ENCODE data around the gene MGAT4A.
"Not testable (repeated sequence)": the region's sequence is repeated elsewhere in the genome, so short reads cannot be mapped to it uniquely, and the experiment has no call there.

MGAT4A gene

GRCh38 chr2:98747888-98748287 is 17.0 kb upstream of the MGAT4A start:
- Mint-ChIP-seq H3K4me3 (peak overlapping the region; percentile 21), H3K9me3 (no peaks in the 10 kb centered on the region), H3K36me3 (no peaks in the 10 kb centered on the region), H3K27me3 (no peaks in the 10 kb centered on the region), H3K4me1 (peaks cover 22% of the 10 kb centered on the region), H3K27ac (peak overlapping the region; percentile 18)
- ATAC-seq, result no peak

DNA sequence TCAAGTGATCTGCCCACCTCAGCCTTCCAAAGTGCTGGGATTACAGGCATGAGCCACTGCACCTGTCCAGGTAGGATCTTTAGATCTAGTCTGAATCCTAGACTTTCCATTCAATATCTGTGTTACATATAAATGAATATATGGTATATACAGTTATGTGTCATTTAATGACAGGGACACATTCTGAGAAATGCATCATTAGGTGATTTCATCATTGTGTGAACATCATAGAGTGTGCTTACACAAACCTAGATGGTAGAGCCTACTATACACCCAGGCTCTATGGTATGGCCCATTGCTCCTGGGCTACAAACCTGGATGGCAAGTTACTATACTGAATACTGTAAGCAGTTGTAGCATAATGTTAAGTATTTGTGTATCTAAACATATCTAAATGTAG is 15.5 kb upstream of the MGAT4A start:
- Mint-ChIP-seq H3K27ac (no peak overlapping the region), H3K27me3 (no peaks in the 10 kb centered on the region), H3K4me1 (peaks cover 22% of the 10 kb centered on the region), H3K36me3 (no peaks in the 10 kb centered on the region), H3K4me3 (no peak overlapping the region), H3K9me3 (no peaks in the 10 kb centered on the region)
- ATAC-seq, result no peak

- no peaks in the 10 kb centered on the region for H3K27me3 Mint-ChIP-seq
- no peak overlapping the region for H3K27ac Mint-ChIP-seq
- ATAC-seq, result no peak
- no peaks in the 10 kb centered on the region for H3K36me3 Mint-ChIP-seq
- H3K4me1 Mint-ChIP-seq, result peaks cover 22% of the 10 kb centered on the region
- H3K9me3 Mint-ChIP-seq, result no peaks in the 10 kb centered on the region
- H3K4me3 Mint-ChIP-seq, result no peak overlapping the region
Measured at GRCh38 chr2:98744595-98744994, 13.7 kb upstream of the MGAT4A start.

DNA sequence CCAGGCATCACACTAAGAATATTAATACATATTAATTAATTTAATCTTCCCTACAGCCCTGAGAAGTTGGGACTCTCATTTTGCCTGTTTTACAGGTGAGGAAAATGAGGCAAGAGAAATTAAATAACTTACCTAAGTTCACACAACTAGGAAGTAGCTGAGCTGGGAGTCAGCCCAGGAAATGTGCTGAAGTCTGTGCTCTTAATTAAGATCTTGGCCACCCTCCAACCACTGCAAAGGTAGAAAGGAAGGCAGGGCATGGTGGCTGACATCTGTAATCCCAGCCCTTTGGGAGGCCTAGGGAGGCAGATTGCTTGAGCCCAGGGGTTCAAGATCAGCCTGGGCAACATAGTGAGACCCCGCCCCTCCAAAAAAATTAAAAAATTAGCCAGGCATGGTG is 12.9 kb upstream of the MGAT4A start:
- Mint-ChIP-seq H3K36me3 (no peaks in the 10 kb centered on the region), H3K9me3 (no peaks in the 10 kb centered on the region), H3K4me3 (no peak overlapping the region), H3K27ac (no peak overlapping the region), H3K4me1 (peaks cover 17% of the 10 kb centered on the region), H3K27me3 (no peaks in the 10 kb centered on the region)
- ATAC-seq, result no peak

DNA sequence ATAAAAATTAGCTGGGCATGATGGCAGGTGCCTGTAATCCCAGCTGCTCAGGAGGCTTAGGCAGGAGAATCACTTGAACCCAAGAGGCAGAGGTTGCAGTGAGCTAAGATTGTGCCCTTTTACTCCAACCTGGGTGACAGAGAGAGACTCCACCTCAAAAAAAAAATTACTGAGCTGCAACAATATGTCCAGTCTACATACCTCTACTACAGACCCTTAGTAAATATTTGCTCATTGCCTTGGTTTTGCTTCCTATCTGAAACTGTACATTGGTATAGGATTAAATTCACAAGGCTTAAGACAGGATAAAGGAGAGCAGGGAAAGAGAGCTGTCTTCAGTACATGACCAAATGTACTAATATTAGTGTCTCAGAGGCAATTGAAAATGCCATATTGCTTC is 8.1 kb upstream of the MGAT4A start:
- Mint-ChIP-seq H3K9me3 (no peaks in the 10 kb centered on the region), H3K27me3 (no peaks in the 10 kb centered on the region), H3K4me3 (no peak overlapping the region), H3K4me1 (peaks cover 18% of the 10 kb centered on the region), H3K36me3 (no peaks in the 10 kb centered on the region), H3K27ac (no peak overlapping the region)
- no peak for ATAC-seq

- no peak for ATAC-seq
- Mint-ChIP-seq H3K27ac (no peak overlapping the region), H3K4me1 (peaks cover 21% of the 10 kb centered on the region), H3K4me3 (no peak overlapping the region), H3K9me3 (no peaks in the 10 kb centered on the region), H3K27me3 (no peaks in the 10 kb centered on the region), H3K36me3 (no peaks in the 10 kb centered on the region)
Measured at GRCh38 chr2:98738304-98738703, 7.4 kb upstream of the MGAT4A start.

DNA sequence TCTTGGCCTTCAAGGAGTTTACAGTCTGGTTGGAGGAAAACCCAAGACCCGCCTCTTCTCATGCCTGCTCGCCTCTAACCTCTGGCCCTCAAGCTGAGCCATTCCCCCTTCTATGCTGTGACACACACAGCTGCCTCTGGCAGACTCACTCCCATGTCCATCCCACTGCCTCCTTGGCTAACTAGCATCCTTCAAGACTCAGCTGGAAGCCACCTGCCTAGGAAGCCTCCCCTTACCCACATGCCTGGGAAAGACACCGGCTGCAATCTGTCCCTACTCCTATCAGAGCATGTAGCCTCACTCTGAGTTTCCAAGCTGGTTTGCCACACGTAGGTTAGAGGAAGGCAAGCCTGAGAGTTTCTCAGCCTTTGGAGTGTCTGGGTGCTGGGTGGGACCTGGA is 6.9 kb upstream of the MGAT4A start:
- no peaks in the 10 kb centered on the region for H3K27me3 Mint-ChIP-seq
- H3K27ac Mint-ChIP-seq, result no peak overlapping the region
- H3K4me3 Mint-ChIP-seq, result no peak overlapping the region
- peaks cover 24% of the 10 kb centered on the region for H3K4me1 Mint-ChIP-seq
- H3K36me3 Mint-ChIP-seq, result no peaks in the 10 kb centered on the region
- no peak for ATAC-seq
- H3K9me3 Mint-ChIP-seq, result no peaks in the 10 kb centered on the region

GRCh38 chr2:98736464-98736889 is 5.5 kb upstream of the MGAT4A start:
- H3K9me3 Mint-ChIP-seq, result no peaks in the 10 kb centered on the region
- no peaks in the 10 kb centered on the region for H3K36me3 Mint-ChIP-seq
- no peak for ATAC-seq
- H3K27me3 Mint-ChIP-seq, result no peaks in the 10 kb centered on the region
- no peak overlapping the region for H3K4me3 Mint-ChIP-seq
- H3K27ac Mint-ChIP-seq, result no peak overlapping the region
- H3K4me1 Mint-ChIP-seq, result peaks cover 36% of the 10 kb centered on the region

GRCh38 chr2:98734823-98735260 is 3.9 kb upstream of the MGAT4A start:
- no peaks in the 10 kb centered on the region for H3K36me3 Mint-ChIP-seq
- peak overlapping the region; percentile 33 for H3K27ac Mint-ChIP-seq
- H3K9me3 Mint-ChIP-seq, result no peaks in the 10 kb centered on the region
- peaks cover 39% of the 10 kb centered on the region for H3K4me1 Mint-ChIP-seq
- no peak for ATAC-seq
- H3K4me3 Mint-ChIP-seq, result no peak overlapping the region
- H3K27me3 Mint-ChIP-seq, result no peaks in the 10 kb centered on the region

DNA sequence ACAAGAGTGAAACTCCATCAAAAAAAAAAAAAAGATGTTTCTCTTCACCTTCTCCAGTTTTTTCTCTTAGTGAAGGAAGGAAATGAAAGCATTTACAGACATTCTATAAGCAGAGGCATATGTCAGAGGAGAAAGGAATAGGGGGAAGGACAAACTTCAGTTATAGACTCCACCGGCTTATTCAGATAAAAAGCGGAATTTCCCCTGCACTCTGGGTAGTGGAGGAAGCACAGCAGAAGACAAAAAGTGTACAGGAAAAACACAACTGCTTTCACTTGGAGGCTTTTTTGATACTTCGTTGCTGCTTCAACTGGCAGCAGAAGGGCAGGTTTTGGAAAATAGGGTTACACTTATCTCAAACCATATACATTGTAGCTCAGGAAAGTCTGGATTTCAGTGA is 3.2 kb upstream of the MGAT4A start:
- no peaks in the 10 kb centered on the region for H3K9me3 Mint-ChIP-seq
- H3K27me3 Mint-ChIP-seq, result no peaks in the 10 kb centered on the region
- peaks cover 45% of the 10 kb centered on the region for H3K4me1 Mint-ChIP-seq
- no peak for ATAC-seq
- no peaks in the 10 kb centered on the region for H3K36me3 Mint-ChIP-seq
- H3K4me3 Mint-ChIP-seq, result peak overlapping the region; percentile 38
- peak overlapping the region; percentile 33 for H3K27ac Mint-ChIP-seq

- Mint-ChIP-seq H3K9me3 (no peaks in the 10 kb centered on the region), H3K4me1 (peaks cover 47% of the 10 kb centered on the region), H3K27me3 (no peaks in the 10 kb centered on the region), H3K36me3 (no peaks in the 10 kb centered on the region), H3K27ac (peak overlapping the region; percentile 77), H3K4me3 (peak overlapping the region; percentile 61)
- ATAC-seq, result no peak
Measured at GRCh38 chr2:98732430-98733051, 1.6 kb upstream of the MGAT4A start.

GRCh38 chr2:98731894-98732349 is 990 bp upstream of the MGAT4A start:
- Mint-ChIP-seq H3K27ac (peak overlapping the region; percentile 77), H3K36me3 (no peaks in the 10 kb centered on the region), H3K4me1 (peaks cover 53% of the 10 kb centered on the region), H3K4me3 (peak overlapping the region; percentile 79), H3K27me3 (no peaks in the 10 kb centered on the region), H3K9me3 (no peaks in the 10 kb centered on the region)
- ATAC-seq, result no peak

DNA sequence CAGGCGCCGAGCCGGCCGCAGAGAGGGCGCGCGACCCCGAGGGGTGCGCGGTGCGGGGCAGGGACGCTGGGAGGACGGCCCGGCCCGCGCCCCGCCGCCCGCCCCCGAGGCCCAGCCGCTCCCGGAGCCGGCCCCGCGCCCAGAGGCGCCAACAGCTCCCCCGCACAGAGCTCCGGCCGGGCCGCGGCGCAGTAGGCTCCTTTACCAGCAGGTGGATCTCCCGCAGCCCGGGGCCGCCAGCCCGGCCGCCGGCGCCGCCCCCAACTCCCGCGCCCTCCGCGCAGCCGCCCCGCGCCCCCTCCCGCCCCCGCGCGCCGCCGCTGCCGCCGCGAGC is 258 bp downstream of the MGAT4A start:
- Mint-ChIP-seq H3K4me1 (peaks cover 57% of the 10 kb centered on the region), H3K27me3 (no peaks in the 10 kb centered on the region), H3K4me3 (peak overlapping the region; percentile 77), H3K27ac (peak overlapping the region; percentile 48), H3K36me3 (no peaks in the 10 kb centered on the region), H3K9me3 (no peaks in the 10 kb centered on the region)
- peak; percentile 80 for ATAC-seq

GRCh38 chr2:98730053-98730706 is 752 bp downstream of the MGAT4A start:
- peak overlapping the region; percentile 77 for H3K4me3 Mint-ChIP-seq
- peak; percentile 59 for ATAC-seq
- H3K4me1 Mint-ChIP-seq, result peaks cover 57% of the 10 kb centered on the region
- no peaks in the 10 kb centered on the region for H3K27me3 Mint-ChIP-seq
- no peaks in the 10 kb centered on the region for H3K36me3 Mint-ChIP-seq
- H3K9me3 Mint-ChIP-seq, result no peaks in the 10 kb centered on the region
- peak overlapping the region; percentile 48 for H3K27ac Mint-ChIP-seq

DNA sequence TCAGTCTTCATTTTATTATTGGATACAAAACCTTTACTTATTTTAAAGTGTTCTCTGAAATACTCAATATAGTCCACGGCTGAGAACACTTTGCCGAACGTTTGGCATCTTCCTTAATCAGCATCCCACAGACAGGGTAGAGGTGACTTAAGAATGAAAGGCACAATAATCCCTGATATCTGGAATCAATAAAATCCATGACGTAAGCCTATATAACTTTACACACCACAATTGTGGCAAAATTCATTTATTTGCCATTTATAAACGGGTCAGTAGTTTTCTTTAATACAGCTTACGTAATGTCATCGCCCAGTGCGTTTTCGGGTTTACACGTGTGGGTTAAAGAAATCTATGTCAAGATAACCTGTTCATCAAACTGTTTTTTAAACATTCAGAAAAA is 1.3 kb downstream of the MGAT4A start:
- Mint-ChIP-seq H3K4me1 (peaks cover 54% of the 10 kb centered on the region), H3K36me3 (no peaks in the 10 kb centered on the region), H3K27me3 (no peaks in the 10 kb centered on the region), H3K4me3 (peak overlapping the region; percentile 77), H3K27ac (peak overlapping the region; percentile 48), H3K9me3 (no peaks in the 10 kb centered on the region)
- no peak for ATAC-seq

- not testable (repeated sequence) for H3K9me3 Mint-ChIP-seq, H3K36me3 Mint-ChIP-seq, H3K27me3 Mint-ChIP-seq, ATAC-seq, H3K4me3 Mint-ChIP-seq
- H3K4me1 Mint-ChIP-seq, result peaks cover 44% of the 10 kb centered on the region
- peak overlapping the region; percentile 61 for H3K27ac Mint-ChIP-seq
Measured at GRCh38 chr2:98728088-98728718, 2.7 kb downstream of the MGAT4A start.
